HG03045 (cell line): ENCODE results near the gene DUSP16.
"Not testable (repeated sequence)": the region's sequence is repeated elsewhere in the genome, so short reads cannot be mapped to it uniquely, and the experiment has no call there.

Experiments
- ATAC-seq: cut with Tn5 transposase; IDR thresholded peaks from one replicate; pipeline ENCODE4 v1.9.1; 2021; ENCODE audit warnings: mild to moderate bottlenecking, moderate library complexity; ENCODE audit not compliant: unreplicated experiment

DUSP16 gene

GRCh38 chr12:12585115-12585863 is 22.6 kb upstream of the DUSP16 start:
- ATAC-seq: no peak

- ATAC-seq: no peak
Measured at GRCh38 chr12:12583510-12584178, 21.0 kb upstream of the DUSP16 start.

GRCh38 chr12:12582895-12583303 is 20.2 kb upstream of the DUSP16 start:
- peak; percentile 92 for ATAC-seq

GRCh38 chr12:12582193-12582881 is 19.7 kb upstream of the DUSP16 start:
- peak; percentile 27 for ATAC-seq

GRCh38 chr12:12580716-12581115 is 18.1 kb upstream of the DUSP16 start:
- ATAC-seq: not testable (repeated sequence)

GRCh38 chr12:12577786-12578185 is 15.1 kb upstream of the DUSP16 start:
- no peak for ATAC-seq

- no peak for ATAC-seq
Measured at GRCh38 chr12:12572659-12573058, 10.0 kb upstream of the DUSP16 start.

- not testable (repeated sequence) for ATAC-seq
Measured at GRCh38 chr12:12565971-12566370, 3.3 kb upstream of the DUSP16 start.

- no peak for ATAC-seq
Measured at GRCh38 chr12:12564911-12565310, 2.2 kb upstream of the DUSP16 start.

- ATAC-seq: no peak
Measured at GRCh38 chr12:12563290-12563928, 746 bp upstream of the DUSP16 start.

GRCh38 chr12:12562016-12562483 is 613 bp downstream of the DUSP16 start:
- ATAC-seq: peak; percentile 21

GRCh38 chr12:12561371-12562015 is 1.2 kb downstream of the DUSP16 start:
- peak; percentile 31 for ATAC-seq

- ATAC-seq: no peak
Measured at GRCh38 chr12:12560587-12561370, 1.9 kb downstream of the DUSP16 start.

- ATAC-seq: no peak
Measured at GRCh38 chr12:12559719-12560296, 2.9 kb downstream of the DUSP16 start.

GRCh38 chr12:12558291-12558690 is 4.4 kb downstream of the DUSP16 start:
- ATAC-seq: no peak

- ATAC-seq: no peak
Measured at GRCh38 chr12:12557733-12558132, 4.9 kb downstream of the DUSP16 start.

- ATAC-seq: no peak
Measured at GRCh38 chr12:12555656-12556055, 7.0 kb downstream of the DUSP16 start.

GRCh38 chr12:12553208-12553785 is 9.4 kb downstream of the DUSP16 start:
- no peak for ATAC-seq

- no peak for ATAC-seq
Measured at GRCh38 chr12:12551115-12551514, 11.5 kb downstream of the DUSP16 start.
